ENCODE results near the gene ZNF688.

The ZNF688 gene

DNA sequence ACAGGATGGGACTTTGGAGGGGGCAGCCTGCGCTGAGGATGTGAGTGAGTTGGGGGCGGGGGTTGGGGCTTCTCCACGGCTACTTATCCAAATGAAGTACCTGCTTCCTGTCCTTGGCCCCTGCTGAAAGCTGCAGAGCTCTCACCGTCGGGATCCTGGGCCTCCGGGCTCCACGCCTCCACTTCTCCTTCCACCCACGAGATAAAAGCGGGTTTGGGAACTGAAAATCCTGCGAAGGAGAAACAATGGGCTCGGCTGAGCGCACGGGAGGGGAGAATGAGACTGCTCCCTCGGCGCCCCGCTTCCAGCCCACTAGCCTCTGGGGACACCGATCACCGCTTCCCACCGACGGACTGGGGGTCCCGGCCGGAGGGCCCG lies 13.5 kb upstream of the ZNF688 start:
- DNase-seq: no peak

DNA sequence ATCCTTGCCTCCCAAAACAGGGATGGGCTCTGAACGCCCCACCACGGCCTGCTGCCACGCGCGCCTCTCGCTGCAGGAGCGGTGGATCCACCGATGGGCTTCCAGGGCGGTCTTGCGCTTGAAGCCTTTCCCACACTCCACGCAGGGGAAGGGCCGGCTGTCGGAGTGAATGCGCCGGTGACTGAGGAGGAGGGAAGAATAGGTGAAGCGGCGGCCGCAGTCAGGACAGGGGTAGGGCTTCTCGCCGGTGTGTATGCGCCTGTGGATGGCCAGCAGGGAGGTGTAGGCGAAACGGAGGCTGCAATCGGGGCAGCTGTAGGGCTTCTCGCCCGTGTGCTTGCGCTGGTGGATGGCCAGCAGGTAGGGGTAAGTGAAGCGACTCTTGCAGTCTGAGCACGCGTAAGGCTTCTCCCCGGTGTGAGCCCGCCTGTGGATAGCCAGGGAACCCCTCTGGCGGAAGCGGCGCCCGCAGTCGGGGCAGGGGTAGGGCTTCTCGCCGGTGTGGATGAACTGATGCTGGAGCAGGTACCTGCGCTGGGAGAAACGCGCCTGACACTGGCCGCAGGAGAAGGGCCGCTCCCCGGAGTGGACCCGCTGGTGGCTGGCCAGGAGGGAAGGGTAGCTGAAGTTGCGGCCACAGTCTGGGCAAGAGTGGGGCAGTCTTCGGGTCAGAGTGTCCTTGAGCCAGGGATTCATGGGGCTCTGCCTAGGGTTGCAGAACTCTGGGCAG lies 11.3 kb upstream of the ZNF688 start:
- DNase-seq: no peak

DNA sequence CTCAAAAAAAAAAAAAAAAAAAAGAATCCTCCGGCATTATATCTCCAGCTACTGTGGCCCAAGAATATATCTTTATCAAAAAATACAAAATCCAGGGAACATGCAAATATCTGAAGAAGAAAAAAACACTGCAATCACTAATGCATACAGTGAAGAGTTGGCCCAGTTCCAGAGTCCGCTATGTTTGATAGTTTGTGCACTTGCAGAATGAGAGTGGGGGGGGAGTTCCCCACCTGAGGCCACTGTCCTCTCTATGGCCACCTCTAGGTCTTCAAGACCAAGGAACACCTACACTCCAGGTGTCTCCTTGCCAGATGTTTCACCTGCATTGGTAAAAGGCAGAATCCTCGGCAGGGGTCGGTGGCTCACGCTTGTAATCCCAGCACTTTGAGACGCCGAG lies 9.9 kb upstream of the ZNF688 start:
- DNase-seq: no peak

DNA sequence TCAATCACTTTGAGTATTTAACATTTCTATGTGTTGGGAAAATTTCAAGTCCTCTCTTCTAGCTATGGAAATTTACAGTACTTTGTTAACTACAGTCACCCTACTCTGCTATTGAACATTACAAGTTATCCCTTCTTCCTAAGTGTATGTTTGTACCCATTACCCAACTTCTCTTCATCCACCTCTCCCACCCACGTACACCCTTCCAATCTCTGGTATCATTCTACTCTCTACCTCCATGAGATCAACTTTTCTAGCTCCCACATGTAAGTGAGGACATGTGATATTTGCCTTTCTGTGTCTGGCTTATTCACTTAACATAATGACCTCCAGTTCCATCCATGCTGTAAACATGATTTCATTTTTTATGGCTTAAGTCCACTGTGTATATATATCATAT lies 3.2 kb upstream of the ZNF688 start:
- no peak for DNase-seq

DNA sequence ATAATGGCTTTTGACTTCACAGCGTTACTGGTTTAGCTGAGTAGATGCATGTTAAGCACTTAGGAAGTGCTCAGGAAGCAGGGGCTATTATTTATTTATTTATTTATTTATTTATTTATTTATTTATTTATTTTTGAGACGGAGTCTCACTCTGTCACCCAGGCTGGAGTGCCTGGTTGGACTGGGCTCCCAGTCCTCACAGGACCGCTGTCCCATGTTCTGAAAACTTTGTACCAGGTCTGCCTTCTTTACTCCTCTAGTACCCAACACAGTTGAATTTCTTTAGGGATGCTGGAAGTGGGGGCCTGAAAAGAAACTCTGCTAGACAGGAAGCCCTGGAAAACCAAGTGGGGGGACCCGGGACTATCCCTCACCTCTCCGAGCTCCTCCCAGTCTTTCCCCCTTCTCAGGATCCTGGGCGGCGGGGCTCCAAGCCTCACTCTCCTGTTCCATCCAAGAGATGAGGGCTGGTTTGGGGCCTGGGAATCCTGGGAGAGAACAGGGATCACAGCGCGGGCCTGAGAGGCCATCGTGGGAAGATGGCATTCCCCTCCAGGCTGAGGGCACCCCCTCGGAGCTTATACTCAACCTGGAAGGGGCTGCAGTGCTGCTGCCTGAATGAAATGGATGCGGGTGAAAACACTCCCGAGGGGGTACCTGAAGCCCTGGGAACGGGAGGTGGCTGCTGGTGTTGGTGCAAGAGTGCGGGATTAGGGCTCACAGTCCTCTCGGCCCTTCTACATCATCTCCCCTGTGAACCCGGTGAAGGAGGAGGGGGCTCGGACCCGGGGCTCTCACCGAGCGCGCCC lies 674 bp downstream of the ZNF688 start:
- peak; percentile 15 for DNase-seq

DNA sequence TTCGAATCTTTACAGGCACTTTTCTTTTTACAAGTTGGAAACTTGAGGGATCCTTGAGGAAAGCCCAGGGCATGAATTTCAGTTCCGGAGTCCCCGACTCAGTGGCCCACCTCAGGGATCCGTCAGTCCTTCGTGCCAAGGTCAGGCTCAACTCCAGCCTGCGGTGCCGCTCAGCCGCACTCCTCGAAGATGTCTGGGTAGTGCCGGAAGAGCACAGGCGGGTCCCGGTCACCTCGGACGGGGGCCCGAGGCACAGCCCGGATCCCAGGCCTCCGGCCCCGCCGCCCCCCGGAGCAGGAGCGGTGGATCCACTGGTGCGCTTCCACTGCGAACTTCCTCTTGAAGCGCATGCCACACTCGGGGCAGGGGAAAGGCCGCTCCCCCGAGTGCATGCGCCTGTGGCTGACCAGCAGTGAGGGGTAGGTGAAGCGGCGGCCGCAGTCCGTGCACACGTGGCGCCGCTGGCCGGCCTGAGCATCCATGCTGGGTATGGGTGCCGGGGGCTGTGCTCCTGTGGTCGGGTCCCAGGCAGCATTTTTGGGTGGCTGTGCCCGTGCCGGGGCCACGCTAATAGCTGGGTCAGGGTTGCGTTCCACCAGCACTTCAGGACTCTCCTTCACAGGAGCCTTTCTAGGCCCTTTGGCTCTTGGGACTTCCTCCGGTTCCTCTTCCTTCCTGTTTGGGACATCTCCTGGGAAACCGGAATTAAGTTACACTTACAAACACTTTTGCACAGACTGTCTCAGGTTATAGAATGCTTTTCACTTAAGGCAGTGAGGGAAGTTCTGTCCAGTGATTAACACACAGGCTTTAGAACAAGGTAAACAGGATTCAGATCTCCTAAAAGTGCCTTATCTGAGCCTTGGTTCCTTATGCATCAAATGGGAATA lies 1.5 kb downstream of the ZNF688 start:
- DNase-seq: no peak

DNA sequence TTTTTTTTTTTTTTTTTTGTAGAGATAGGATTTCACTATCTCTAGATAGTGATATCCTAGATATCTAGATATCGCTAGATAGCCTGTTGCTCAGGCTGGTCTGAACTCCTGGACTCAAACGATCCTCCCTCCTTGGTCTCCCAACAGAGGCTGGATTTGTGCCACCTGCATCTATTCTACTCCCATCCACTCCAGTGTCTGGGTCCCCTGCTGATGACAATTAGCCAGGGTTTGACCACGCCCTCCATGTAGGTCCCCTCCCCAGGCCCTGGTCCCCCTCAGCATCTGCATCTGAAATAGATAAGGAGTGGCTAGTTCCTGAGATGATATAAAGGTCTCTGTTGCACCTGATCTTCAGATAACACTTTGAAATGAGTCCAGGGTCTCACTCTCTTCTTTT lies 2.2 kb downstream of the ZNF688 start:
- DNase-seq: no peak

DNA sequence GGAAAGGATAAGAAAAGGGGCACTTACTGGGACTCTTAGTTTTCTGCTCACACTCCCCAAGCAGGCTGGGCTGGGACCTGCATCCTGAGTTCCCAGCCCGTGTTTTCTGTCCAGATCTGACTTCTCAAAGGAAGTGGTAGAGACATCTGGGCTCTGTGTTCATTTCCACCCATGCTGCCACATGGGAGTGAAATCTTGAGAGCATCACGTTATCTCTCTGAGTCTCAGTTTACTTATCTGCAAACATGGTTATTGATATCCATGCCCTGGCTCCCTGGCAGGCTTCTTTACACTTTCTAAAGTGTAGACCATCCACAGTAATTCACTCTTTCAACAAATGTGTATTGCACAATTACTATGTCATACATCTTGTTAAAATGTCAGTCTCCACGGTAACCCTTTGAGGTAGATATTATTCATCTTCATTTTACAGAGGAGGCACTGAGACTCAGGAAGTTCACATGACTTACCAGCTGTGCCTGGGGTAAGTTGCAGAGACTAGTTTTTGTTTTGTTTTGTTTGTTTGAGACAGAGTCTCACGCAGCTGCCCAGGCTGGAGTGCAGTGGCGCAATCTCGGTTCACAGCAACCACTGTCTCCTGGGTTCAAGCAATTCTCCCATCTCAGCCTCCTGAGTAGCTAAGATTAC lies 3.4 kb downstream of the ZNF688 start:
- peak; percentile 61 for DNase-seq

DNA sequence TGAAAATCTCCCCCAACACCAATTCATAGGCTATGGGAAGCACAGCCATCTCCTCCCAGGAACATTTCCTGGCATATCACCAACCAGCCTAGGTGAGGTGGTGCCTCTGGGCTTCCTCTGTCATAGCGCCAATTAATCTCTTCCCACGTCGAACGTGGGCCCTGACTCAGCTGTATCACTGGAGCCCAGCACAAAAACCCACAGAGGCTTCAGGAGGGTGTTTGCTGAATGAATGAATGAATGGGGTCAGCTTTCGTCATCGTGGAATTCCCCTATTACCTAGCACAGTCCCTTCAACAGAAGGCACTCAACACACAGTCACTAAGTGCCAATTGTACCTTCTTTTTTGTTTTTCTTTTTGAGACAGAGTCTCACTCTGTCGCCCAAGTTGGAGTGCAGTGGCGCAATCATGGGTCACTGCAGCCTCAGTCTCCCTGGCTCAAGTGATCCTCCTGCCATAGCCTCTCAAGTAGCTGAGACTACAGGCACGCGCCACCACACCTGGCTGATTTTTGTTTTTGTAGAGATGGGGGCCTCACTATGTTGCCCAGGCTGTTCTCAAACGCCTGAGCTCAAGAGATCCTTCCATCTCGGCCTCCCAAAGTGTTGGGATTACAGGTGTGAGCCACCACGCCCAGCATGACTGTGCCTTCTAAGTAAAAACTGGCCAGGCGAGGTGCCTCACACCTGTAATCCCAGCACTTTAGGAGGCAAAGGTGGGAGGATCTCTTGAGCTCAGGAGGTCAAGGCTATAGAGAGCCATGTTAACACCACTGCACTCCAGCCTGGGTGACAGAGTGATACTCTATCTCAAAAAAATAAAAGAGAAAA lies 4.1 kb downstream of the ZNF688 start:
- peak; percentile 82 for DNase-seq

DNA sequence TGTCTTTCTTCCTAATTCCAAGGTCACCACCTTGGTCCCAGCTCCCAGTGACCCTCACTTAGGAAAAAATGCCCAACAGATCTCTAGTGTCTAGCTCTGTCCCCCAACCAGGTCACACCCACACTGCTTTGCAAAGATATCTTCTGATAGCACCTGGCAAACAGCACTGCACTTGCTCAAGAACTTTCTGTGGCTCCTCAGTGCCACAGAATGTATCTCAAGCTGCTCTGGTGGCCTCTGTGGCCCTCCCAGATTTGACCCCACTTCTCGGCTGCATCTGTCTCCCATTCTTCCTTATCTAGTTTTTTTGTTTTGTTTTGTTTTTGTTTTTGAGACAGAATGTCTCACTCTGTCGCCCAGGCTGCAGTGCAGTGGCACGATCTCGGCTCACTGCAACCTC lies 5.0 kb downstream of the ZNF688 start:
- DNase-seq: no peak

DNA sequence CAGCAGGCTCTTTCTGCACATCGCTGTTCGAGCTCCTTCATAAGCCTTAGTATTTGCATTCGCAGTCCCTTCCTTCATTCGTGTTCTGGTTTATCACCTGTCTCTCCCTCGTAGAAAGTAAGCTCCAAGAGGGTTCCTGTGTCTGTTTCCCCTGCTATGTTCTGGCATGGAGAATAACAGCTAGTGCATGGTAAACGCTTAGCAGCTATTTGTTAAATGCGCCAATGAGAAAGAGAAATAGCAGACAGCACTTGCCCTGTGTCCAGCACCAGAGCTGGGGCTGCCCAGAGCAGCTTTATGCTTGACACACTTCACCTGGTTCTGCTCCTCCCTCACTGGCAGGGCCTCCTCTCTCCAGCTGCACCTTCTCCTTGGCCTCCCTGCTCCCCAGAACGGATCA lies 5.5 kb downstream of the ZNF688 start:
- no peak for DNase-seq

DNA sequence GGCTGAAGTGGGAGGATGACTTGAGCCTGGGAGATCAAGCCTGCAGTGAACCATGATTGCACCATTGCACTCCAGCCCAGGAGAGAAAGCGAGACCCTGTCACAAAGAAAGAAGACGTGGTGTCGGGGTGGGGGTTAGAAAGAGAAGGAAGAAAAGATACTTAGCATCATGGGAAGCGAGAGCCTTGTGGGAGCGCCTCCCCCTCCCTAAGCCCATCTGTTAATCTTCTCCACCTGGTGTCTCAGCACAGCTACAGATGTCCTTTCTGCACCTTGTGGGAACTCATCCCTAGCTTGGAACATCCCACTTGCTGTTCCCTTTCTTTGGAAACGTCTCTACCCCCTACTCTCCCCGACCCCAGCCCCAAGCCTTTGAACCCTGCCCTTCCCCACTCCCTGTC lies 6.0 kb downstream of the ZNF688 start:
- DNase-seq: no peak

DNA sequence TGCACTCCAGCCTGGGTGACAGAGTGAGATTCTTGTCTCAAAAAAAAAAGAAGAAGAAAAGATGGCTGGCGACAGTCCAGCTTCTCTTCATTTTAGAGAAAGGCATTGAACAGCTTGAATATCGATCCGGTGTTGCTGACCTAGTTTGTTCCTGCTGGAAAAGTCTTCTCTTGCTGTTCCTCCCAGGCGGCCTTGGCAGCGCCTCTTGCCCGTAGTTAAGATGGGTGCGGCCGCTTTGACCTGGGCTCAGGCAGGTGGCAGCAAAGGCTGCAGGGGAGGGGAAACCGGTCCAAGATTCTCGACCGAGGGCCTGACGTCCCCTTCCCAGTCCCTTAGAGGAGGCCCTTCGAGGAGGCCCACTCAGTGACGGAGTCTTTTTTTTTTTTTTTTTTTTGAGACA lies 9.5 kb downstream of the ZNF688 start:
- no peak for DNase-seq

DNA sequence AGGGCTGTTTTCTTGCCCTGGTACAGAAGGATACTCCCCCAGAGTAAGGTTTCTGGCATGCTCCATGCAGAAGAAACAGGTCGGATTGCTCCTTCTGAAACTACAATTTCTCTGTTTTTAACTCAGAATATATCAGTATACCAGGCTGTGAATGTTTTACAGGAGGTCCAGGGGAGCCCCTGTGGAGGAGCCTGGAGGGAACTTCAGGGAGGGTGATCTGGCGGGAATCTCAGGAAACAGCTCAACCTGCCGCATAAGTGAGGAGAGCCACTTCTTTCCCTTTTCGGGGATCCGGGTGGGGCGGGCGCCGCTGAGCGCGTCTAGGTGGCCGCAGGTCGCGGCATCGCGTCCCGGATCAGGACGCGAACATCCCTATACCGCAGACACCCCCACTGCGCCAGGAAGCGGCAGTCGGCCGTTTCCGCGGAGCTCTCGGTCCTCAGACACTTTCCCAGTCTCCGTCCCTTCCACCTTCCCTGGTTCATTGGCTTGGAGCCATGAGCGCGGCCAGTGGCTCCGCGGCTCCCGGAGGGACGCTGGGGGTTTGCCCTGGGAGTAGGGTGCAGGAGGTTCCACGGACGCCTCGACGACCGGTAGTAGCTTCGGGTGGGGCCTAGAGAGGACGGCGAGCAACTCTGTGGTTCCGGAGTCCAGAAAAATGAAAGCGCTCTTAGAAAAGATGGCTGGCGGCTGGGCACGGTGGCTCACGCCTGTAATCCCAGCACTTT lies 10.3 kb downstream of the ZNF688 start:
- DNase-seq: peak; percentile 15

DNA sequence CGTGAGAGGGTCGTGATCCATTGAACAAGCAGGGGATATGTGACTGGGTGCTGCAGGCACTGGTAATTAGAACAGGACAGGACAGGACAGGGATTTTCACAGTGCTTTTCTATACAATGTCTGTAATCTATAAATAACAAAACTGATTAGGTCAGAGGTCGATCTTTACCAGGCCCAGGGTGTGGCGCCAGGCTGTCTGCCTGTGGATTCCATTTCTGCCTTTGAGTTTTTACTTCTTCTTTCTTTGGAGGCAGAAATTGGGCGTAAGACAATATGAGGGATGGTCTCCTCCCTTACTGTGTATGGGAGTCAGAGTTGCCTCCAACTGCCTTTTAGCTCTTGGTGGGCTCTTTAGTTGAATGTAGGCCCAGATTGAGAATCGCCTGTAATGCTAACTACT lies 11.8 kb downstream of the ZNF688 start:
- no peak for DNase-seq

DNA sequence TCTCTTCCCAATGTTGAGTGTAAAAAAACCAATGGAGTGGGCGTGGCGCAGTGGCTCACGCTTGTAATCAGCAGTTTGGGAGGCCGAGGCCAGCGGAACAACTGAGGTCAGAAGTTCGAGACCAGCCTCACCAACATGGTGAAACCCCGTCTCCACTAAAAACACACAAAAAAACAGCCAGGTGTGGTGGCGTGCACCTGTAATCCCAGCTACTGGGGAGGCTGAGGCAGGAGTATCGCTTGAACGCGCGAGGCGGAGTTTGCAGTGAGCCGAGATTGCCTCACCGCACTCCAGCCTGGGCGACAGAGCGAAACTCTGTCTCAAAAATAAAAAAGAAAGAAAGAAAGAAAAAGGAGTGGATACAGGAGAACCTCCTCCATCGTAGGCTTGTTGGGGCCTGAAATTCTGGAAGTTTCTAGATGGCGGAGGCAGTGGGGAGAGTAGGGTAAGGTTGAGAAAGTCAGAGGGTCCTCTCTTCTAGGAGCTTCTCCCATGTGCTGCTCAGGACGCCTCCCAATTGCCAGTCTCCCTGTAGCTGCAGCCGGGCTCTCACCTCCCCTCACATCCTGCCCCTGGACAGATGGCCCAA lies 12.6 kb downstream of the ZNF688 start:
- DNase-seq: no peak

DNA sequence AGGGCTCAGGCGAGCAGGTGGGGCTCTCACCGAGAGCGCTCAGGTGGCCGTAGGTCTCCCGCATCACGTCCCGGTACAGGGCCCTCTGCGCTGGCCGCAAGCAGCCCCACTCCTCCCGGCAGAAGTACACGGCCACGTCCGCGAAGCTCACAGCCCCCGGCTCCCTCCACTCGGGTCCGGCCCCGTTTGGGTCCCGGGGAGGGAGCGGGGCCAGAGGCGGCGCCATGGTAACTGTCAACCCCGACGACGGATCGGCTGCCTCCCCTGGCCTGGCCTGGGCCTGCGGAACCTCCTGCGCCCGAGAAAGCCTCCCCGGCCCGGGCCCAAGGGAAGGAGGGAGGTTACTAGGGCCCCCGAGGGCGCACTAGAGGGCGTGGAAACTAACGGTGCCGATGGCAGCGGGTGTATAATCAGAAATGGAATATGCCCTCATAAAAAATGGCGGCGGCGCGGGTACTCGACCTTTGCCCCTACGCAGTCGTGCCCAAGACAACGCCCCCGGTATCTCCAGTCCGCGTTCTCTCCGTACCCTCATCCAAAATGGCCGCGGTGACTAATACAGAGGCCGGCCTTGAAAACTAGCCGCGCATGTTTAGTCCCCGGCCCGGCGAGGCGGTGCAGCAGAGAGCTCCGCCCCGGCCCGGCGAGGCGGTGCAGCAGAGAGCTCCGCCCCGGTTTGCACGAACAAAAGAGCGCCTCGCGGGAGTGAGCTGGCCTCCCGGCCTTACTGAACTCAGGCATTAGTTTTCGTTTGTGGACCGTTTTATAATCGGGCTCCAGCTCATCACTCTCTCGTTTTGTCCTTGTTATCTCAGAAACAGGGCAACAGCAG lies 13.3 kb downstream of the ZNF688 start, which contains the start of gene ZNF764:
Gene ZNF764, minus strand, starts transcription at position 418 of the 832 bp plus-strand sequence. Its CDS starts 192 bp downstream, at position 226.
- DNase-seq: peak; percentile 98

DNA sequence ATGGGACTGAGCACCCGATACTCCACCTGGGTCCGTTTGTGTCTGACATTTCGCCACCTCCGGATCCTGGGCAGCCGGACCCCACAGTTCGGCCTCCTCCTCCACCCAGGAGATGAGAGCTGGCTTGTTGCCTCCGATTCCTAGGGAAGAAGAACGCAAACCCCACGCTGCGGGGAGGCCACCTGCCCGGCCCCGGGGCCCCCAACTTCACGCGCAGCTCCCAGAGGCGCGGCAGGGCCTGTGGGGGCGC lies 13.9 kb downstream of the ZNF688 start:
- no peak for DNase-seq

DNA sequence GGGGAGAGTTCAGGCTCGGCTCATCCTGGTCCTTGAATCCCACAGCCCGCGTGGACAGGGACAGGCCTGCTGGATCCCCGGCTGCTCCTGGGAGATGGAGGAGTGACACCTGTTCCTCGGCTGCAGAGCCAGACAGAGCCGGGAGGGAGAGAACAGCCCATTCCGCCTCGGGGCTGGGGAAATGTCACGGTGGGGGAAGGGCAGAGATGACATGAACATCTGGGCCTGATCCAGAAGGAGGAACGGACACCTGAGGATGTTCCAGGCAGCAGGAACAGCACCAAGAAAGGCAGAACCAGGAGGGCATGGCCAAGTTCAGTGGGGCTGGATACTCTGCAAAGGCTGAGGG lies 15.4 kb downstream of the ZNF688 start:
- DNase-seq: no peak
